A673 (cell line): ENCODE measurements around the gene NEMP1.

Experiments used
- EZH2 ChIP-seq: fragments of 200-600 bp; sonication (generic); IDR thresholded peaks from 2 replicates; pipeline ENCODE4 v1.6.1; 2017; ENCODE audit warnings: borderline replicate concordance, low read depth, mild to moderate bottlenecking, mixed read lengths, antibody characterized with exemption, low read length; ENCODE audit not compliant: poor library complexity, severe bottlenecking
- TF ChIP-seq, protein P1 (sequence below): fragments of 300-800, 200-600 bp; sonication (generic); conservative IDR thresholded peaks from 2 replicates; pipeline ENCODE4 v1.5.1; 2017; ENCODE audit warnings: low read depth, mild to moderate bottlenecking, antibody characterized with exemption, low read length, moderate library complexity, mixed read lengths

DNA sequence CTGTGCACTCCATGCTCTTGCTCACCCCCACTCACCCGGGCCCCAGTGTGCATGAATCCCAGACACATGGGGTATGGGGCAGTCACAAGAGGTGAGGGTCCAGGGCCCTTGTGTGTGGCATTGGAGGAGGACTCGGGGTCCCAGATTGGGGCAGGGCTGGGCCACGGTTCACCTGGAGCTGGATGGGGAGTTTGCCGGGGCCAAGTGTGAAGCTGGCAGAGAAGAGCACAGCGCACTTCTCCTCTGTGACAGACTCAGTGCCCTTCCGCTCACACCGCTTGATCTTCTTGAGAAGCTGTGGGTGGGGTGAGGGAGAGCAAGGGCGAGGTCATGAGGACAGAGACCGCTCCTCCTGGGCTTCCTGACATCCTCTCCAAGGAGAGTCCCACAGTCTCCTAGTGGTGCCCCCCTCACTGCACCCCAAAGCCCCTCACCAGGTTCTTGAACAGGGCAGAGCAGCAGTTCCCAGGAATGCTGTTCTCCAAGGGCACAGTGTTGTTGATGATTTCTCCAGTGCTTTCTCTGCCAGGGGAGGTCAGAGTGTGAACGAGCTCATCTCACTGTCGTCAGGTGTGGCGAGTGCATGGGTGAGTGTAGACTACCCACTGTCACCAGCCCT, 25.8 kb upstream of the NEMP1 start:
- TF ChIP-seq, protein P1, sequence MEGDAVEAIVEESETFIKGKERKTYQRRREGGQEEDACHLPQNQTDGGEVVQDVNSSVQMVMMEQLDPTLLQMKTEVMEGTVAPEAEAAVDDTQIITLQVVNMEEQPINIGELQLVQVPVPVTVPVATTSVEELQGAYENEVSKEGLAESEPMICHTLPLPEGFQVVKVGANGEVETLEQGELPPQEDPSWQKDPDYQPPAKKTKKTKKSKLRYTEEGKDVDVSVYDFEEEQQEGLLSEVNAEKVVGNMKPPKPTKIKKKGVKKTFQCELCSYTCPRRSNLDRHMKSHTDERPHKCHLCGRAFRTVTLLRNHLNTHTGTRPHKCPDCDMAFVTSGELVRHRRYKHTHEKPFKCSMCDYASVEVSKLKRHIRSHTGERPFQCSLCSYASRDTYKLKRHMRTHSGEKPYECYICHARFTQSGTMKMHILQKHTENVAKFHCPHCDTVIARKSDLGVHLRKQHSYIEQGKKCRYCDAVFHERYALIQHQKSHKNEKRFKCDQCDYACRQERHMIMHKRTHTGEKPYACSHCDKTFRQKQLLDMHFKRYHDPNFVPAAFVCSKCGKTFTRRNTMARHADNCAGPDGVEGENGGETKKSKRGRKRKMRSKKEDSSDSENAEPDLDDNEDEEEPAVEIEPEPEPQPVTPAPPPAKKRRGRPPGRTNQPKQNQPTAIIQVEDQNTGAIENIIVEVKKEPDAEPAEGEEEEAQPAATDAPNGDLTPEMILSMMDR = no peak
- no peak for TF ChIP-seq EZH2
